ENCODE results near the gene RIMS3. TPM values are rescaled to one million over a fixed set of nuclear protein-coding genes. Genes with fewer than 3 reads are reported as not detected.

Gene RIMS3
- total and polyA plus RNA-seq, 9 donors, result 1.3 to 12.6 (median 4.4) TPM

- 48 to 61% (median 48%) methylated on average over 2 of the region's 2 CpGs for WGBS, 3 donors
- no peak overlapping the region for H3K4me3 ChIP-seq
- no peaks in the 10 kb centered on the region for H3K9me3 ChIP-seq
- no peaks in the 10 kb centered on the region for H3K27me3 ChIP-seq
- intact Hi-C loops (cut with DNase I), result no loop called here
- no peak for TF ChIP-seq CTCF (IDR thresholded peaks at IDR 0.05)
- no peak for TF ChIP-seq EP300 (IDR thresholded peaks at IDR 0.05)
- no peak for TF ChIP-seq POLR2A (IDR thresholded peaks at IDR 0.05)
- peaks cover 4% of the 10 kb centered on the region for H3K4me1 ChIP-seq (ENCODE audit: insufficient read depth)
- no peak for DNase-seq
- H3K36me3 ChIP-seq, result no peaks in the 10 kb centered on the region
- no peak overlapping the region for H3K27ac ChIP-seq
Observed at GRCh38 chr1:40694353-40694874, 28.9 kb upstream of the RIMS3 start.

GRCh38 chr1:40693425-40693824 lies 27.9 kb upstream of the RIMS3 start:
- intact Hi-C loops (cut with DNase I), result no loop called here
- Histone ChIP-seq H3K9me3 (no peaks in the 10 kb centered on the region), H3K27ac (no peak overlapping the region), H3K27me3 (no peaks in the 10 kb centered on the region), H3K36me3 (no peaks in the 10 kb centered on the region), H3K4me3 (no peak overlapping the region), H3K4me1 (ENCODE audit: insufficient read depth) (peaks cover 4% of the 10 kb centered on the region)
- no peak for DNase-seq
- TF ChIP-seq EP300 (IDR thresholded peaks at IDR 0.05) (no peak), POLR2A (IDR thresholded peaks at IDR 0.05) (no peak), CTCF (IDR thresholded peaks at IDR 0.05) (no peak)
- 86 to 97% (median 92%) methylated on average over 1 of the region's 1 CpG for WGBS, 3 donors

- Histone ChIP-seq H3K27ac (peak overlapping the region; percentile 99 to 100), H3K36me3 (no peaks in the 10 kb centered on the region), H3K27me3 (no peaks in the 10 kb centered on the region), H3K4me3 (peak overlapping the region; percentile 99), H3K4me1 (ENCODE audit: insufficient read depth) (peaks cover 4% of the 10 kb centered on the region), H3K9me3 (no peaks in the 10 kb centered on the region)
- 4 to 6% (median 5%) methylated on average over 9 of the region's 9 CpGs for WGBS, 3 donors
- no peak for DNase-seq
- TF ChIP-seq EP300 (IDR thresholded peaks at IDR 0.05) (no peak), CTCF (IDR thresholded peaks at IDR 0.05) (no peak), POLR2A (IDR thresholded peaks at IDR 0.05) (no peak)
- intact Hi-C loops (cut with DNase I), result no loop called here
Observed at GRCh38 chr1:40692429-40692895, 27.0 kb upstream of the RIMS3 start.

- intact Hi-C loops (cut with DNase I), result no loop called here
- H3K9me3 ChIP-seq, result no peaks in the 10 kb centered on the region
- 0 to 1% (median 0%) methylated on average over 59 to 84 of the region's 84 CpGs for WGBS, 3 donors
Observed at GRCh38 chr1:40691538-40692428, 26.3 kb upstream of the RIMS3 start, which contains the start of gene NFYC. NFYC (plus strand) TSS chr1:40691704; CDS start chr1:40738844, 47,140 bp downstream.

More at GRCh38 chr1:40691538-40692428, 26.3 kb upstream of the RIMS3 start, which contains the start of gene NFYC:
- Histone ChIP-seq H3K36me3 (no peaks in the 10 kb centered on the region), H3K27ac (peak within 1 kb of the TSS; percentile 99 to 100), H3K27me3 (no peaks in the 10 kb centered on the region), H3K4me1 (ENCODE audit: insufficient read depth) (peaks cover 1% of the 10 kb centered on the region), H3K4me3 (peak within 1 kb of the TSS; percentile 99)
- DNase-seq, result peak; percentile 95 to 98 (median 98)
- TF ChIP-seq CTCF (IDR thresholded peaks at IDR 0.05), result peak in 2 of 3 donors; percentile 21 to 39
- no peak for TF ChIP-seq EP300 (IDR thresholded peaks at IDR 0.05)
- TF ChIP-seq POLR2A (IDR thresholded peaks at IDR 0.05), result peak; percentile 97

All from ovary (tissue), 9 donors.